WERI-Rb-1 (cell line): Measurements from ENCODE around the gene ZBTB24.

Source experiments
- DNase-seq: peaks from one replicate; pipeline ENCODE4 v3.0.0-alpha.2; 2020
- H3K27ac ChIP-seq: fragments of 250-450 bp; sonication (Bioruptor Pico); 2 replicates; pipeline ENCODE4 v1.5.1; 2020; ENCODE audit warnings: mild to moderate bottlenecking, moderate library complexity
- H3K27me3 ChIP-seq: fragments of 250-450 bp; sonication (Bioruptor Pico); 2 replicates; pipeline ENCODE4 v1.5.1; 2021; ENCODE audit warnings: mild to moderate bottlenecking, low read depth, moderate library complexity; ENCODE audit not compliant: insufficient read depth, severe bottlenecking
- H3K36me3 ChIP-seq: fragments of 250-450 bp; sonication (Bioruptor Pico); 2 replicates; pipeline ENCODE4 v1.5.1; 2020; ENCODE audit warnings: mild to moderate bottlenecking, moderate library complexity
- H3K4me3 ChIP-seq: 2 replicates; pipeline ENCODE4 v1.5.1; 2011; ENCODE audit warnings: low read depth, mild to moderate bottlenecking, control low read depth, low read length
- H3K9me3 ChIP-seq: fragments of 250-450 bp; sonication (Bioruptor Pico); 2 replicates; pipeline ENCODE4 v1.5.1; 2021; ENCODE audit warnings: mild to moderate bottlenecking, moderate library complexity; ENCODE audit not compliant: severe bottlenecking
- TF ChIP-seq, protein P1 (sequence below): IDR thresholded peaks from 2 replicates; pipeline ENCODE4 v1.5.1; 2011; ENCODE audit warnings: low read depth, mild to moderate bottlenecking, control low read depth, inconsistent platforms, low read length

Gene ZBTB24

DNA sequence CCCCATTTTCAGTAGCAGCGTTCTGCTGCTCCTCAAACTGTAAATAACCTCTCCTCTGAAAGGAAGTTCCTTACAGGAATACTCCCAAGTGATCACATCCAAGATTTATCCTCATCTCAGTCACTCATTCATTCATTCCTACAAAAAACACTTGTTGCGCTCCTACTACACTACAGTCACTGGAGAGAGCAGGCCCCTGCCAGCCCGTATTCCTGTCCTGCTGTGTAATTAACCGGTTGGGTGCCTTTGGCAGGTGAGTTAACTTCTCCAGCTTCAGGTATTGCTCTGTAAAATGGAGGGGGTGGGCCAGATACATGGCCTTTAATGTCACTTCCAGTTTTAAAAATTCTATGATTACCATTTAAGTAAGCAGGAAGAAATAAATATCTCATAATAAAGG, 15.0 kb upstream of the ZBTB24 start:
- no peak overlapping the region for H3K27ac ChIP-seq
- TF ChIP-seq, protein P1, sequence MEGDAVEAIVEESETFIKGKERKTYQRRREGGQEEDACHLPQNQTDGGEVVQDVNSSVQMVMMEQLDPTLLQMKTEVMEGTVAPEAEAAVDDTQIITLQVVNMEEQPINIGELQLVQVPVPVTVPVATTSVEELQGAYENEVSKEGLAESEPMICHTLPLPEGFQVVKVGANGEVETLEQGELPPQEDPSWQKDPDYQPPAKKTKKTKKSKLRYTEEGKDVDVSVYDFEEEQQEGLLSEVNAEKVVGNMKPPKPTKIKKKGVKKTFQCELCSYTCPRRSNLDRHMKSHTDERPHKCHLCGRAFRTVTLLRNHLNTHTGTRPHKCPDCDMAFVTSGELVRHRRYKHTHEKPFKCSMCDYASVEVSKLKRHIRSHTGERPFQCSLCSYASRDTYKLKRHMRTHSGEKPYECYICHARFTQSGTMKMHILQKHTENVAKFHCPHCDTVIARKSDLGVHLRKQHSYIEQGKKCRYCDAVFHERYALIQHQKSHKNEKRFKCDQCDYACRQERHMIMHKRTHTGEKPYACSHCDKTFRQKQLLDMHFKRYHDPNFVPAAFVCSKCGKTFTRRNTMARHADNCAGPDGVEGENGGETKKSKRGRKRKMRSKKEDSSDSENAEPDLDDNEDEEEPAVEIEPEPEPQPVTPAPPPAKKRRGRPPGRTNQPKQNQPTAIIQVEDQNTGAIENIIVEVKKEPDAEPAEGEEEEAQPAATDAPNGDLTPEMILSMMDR: no peak
- no peak overlapping the region for H3K4me3 ChIP-seq
- no peak for DNase-seq
- H3K9me3 ChIP-seq: no peaks in the 10 kb centered on the region
- H3K36me3 ChIP-seq: no peaks in the 10 kb centered on the region
- no peaks in the 10 kb centered on the region for H3K27me3 ChIP-seq

DNA sequence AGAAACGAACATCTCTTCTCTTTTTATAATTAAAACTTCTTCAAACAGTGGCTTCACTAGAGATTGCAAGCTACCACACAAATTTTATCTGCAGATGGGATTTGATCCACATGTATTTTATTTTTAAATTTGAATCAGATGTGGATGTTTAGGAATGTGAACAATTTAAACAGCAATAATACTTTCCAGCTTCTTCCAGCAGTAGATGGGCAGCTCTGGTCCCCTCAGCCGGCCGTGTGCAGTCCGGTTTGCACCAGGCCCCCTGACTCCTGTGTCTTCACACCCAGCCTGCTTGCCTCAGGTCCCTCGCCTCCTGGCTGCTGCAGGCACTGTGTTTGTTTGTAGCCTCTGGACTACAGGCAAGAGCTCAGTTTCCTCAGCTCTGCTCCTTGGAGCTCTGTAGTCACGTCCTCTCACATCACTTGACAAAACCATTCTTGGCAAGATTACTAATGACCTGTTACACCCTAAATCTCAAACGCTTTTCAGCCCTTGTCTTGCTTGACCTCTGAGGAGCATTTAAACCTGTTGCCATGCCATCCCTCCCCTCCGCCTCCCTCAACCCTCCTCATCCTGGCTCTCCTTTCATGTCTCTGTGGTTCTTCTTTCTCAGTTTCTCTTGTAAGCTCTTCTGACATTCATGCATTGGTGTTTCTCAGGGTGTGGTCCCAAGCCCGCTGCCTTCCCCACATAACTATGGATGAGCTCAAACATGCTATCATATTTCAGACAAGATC, 13.2 kb upstream of the ZBTB24 start:
- no peak overlapping the region for H3K4me3 ChIP-seq
- no peak overlapping the region for H3K27ac ChIP-seq
- H3K9me3 ChIP-seq: no peaks in the 10 kb centered on the region
- H3K36me3 ChIP-seq: no peaks in the 10 kb centered on the region
- no peaks in the 10 kb centered on the region for H3K27me3 ChIP-seq
- DNase-seq: no peak
- TF ChIP-seq, protein P1: no peak

- no peaks in the 10 kb centered on the region for H3K27me3 ChIP-seq
- H3K4me3 ChIP-seq: no peak overlapping the region
- no peak overlapping the region for H3K27ac ChIP-seq
- no peak for DNase-seq
- no peaks in the 10 kb centered on the region for H3K36me3 ChIP-seq
- H3K9me3 ChIP-seq: no peaks in the 10 kb centered on the region
- TF ChIP-seq, protein P1: no peak
Observed at GRCh38 chr6:109493865-109494264, 10.8 kb upstream of the ZBTB24 start.

GRCh38 chr6:109491207-109491938, 8.4 kb upstream of the ZBTB24 start:
- Histone ChIP-seq H3K27me3 (no peaks in the 10 kb centered on the region), H3K36me3 (no peaks in the 10 kb centered on the region), H3K4me3 (no peak overlapping the region), H3K27ac (no peak overlapping the region), H3K9me3 (no peaks in the 10 kb centered on the region)
- no peak for DNase-seq
- TF ChIP-seq, protein P1: no peak

- Histone ChIP-seq H3K9me3 (no peaks in the 10 kb centered on the region), H3K27me3 (no peaks in the 10 kb centered on the region), H3K36me3 (no peaks in the 10 kb centered on the region), H3K4me3 (no peak overlapping the region), H3K27ac (no peak overlapping the region)
- TF ChIP-seq, protein P1: no peak
- peak; percentile 16 for DNase-seq
Observed at GRCh38 chr6:109490713-109491112, 7.7 kb upstream of the ZBTB24 start.
